Fibroblast of the aortic adventitia (primary cell): ENCODE results near the gene CD8B. TPM values are rescaled to one million over a fixed set of nuclear protein-coding genes. Genes with fewer than 3 reads are reported as not detected.

Source experiments
- DNase-seq: peaks from one replicate; pipeline ENCODE4 v3.0.0-alpha.2; 2010; ENCODE audit warnings: low read depth
- H3K4me3 ChIP-seq: 2 replicates; pipeline ENCODE4 v1.5.1; 2011; ENCODE audit warnings: low read depth, mild to moderate bottlenecking, control low read depth, low read length, moderate library complexity
- CTCF ChIP-seq: IDR thresholded peaks from 2 replicates; pipeline ENCODE4 v1.5.1; 2011; ENCODE audit warnings: mild to moderate bottlenecking, low read length, control low read depth, inconsistent platforms; ENCODE audit not compliant: insufficient read depth
- total RNA-seq: library from RNA; depleted of rRNA; stranded (reverse); fragments of >200 nt; gene quantifications from 2 replicates; pipeline ENCODE4 v1.2.3, GENCODE V29; 2012; ENCODE audit warnings: low replicate concordance

Gene CD8B
- total RNA-seq, 1 donor, result not detected

- TF ChIP-seq CTCF, result no peak
- no peak for DNase-seq
- H3K4me3 ChIP-seq, result no peak overlapping the region
These were observed 76.2 kb downstream of the CD8B start for GRCh38 chr2:86785456-86785855.

GRCh38 chr2:86783615-86784339 is 77.9 kb downstream of the CD8B start:
- no peak for DNase-seq
- no peak for TF ChIP-seq CTCF
- H3K4me3 ChIP-seq, result no peak overlapping the region

GRCh38 chr2:86782748-86783147 is 78.9 kb downstream of the CD8B start:
- no peak overlapping the region for H3K4me3 ChIP-seq
- DNase-seq, result no peak
- no peak for TF ChIP-seq CTCF

- TF ChIP-seq CTCF, result no peak
- H3K4me3 ChIP-seq, result no peak overlapping the region
- no peak for DNase-seq
These were observed 80.3 kb downstream of the CD8B start for GRCh38 chr2:86781363-86781762.

- no peak for DNase-seq
- no peak overlapping the region for H3K4me3 ChIP-seq
- TF ChIP-seq CTCF, result no peak
These were observed 81.7 kb downstream of the CD8B start for GRCh38 chr2:86779971-86780370.

- no peak for TF ChIP-seq CTCF
- no peak for DNase-seq
- no peak overlapping the region for H3K4me3 ChIP-seq
These were observed 82.7 kb downstream of the CD8B start for GRCh38 chr2:86778957-86779356.

GRCh38 chr2:86776532-86776931 is 85.2 kb downstream of the CD8B start:
- TF ChIP-seq CTCF, result no peak

More at GRCh38 chr2:86776532-86776931, 85.2 kb downstream of the CD8B start:
- H3K4me3 ChIP-seq, result no peak overlapping the region
- DNase-seq, result no peak
